ENCODE data around the gene CA10.

Gene CA10

DNA sequence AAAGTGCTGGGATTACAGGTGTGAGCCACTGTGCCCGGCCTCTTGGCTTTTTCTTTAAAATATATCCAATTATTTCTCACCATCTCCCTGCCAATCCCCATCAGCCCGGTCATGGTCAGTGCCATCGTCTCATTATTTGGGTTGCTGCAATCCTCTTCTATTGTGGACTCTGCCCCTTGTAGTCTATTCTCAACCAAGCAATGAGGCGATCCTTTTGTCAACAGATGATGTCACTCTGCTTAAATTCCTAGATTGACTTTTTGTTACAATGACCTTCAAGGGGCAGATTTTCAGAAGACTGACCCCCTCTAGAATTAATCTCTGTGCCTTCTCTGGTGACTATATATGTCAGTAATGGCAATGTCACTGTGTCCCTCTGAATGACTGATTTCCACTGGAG is 513.5 kb downstream of the CA10 start:
- no peak for DNase-seq (ENCODE audit: low spot score)

DNA sequence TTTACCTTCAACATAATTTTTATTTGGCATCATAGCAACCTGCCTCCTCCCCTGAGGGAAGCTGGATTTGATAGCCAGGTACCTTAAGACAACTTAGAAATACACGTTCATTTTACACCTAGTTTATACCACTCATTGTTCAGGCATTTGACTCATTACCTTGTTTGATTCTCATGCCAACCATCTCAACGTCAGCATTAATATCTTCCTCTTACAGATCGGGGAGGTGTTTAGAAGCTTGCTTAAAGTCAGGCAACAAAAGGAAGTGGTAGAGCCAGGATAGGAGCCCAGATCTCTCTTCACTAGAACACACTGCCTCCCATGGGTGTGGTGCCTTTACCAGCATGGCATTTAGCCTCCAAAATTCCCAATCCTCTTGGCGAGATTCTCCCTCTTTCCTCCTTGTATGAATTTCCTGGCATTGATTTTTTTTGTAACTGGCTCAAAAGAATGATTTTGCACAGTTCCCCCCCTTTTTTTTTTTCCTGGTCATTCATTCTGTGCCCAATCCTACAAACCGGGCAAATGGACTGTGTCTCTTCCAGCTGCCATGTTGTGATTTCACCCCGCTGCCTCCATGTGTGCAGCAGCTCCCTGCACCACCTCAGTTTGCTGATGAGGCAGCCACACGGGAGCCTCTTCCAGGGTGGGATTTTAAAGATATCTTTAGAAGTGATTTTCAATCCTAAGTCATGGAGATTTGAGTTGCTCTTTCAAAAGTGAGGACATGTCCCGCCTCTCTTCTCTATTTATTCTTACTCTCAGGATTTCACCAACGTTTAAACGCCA is 514.6 kb downstream of the CA10 start:
- DNase-seq (ENCODE audit: low spot score), result no peak

DNA sequence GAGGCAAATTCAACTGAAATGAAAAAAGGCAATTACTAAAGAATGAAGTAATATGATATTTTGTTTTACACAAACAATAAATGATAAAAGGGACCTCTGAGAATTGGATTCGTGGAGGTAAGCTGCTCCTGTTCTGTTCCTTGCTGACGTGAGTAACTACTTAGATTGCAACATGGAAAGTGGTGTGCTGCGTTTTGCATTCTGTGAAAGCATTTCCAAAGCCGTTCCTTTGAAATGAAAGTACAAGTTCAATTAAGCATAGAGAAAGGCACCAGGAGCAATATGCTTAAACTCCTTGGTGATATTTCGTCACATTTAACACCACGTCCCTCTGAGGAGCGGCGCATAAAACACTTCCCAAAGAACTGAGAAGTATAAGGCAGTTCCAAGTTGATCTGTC is 516.5 kb downstream of the CA10 start:
- DNase-seq (ENCODE audit: low spot score), result no peak

DNA sequence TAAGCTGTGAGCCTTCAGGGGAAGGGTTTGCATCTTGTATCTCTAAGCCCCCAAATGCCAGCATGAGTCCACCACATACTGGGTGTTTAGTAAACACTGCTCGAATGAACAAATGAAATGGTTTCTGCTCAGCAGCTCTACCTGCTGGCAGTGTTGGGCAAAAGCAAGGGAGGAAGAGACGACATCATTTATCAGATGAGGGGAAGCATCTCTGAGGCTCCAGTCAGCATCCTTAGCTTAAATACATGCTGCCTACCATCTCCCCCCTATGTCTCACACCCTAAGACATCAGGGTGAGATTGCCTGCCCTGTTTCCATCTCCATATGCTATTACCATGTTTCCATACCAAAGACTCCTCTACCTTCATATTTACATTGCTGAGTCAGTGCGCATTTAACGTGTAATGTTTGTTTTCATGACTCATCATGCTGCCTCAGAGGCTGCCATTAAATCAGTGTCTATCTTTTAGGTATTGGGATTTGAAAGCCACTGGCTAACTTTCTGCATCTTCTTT is 518.3 kb downstream of the CA10 start:
- DNase-seq (ENCODE audit: low spot score), result no peak

DNA sequence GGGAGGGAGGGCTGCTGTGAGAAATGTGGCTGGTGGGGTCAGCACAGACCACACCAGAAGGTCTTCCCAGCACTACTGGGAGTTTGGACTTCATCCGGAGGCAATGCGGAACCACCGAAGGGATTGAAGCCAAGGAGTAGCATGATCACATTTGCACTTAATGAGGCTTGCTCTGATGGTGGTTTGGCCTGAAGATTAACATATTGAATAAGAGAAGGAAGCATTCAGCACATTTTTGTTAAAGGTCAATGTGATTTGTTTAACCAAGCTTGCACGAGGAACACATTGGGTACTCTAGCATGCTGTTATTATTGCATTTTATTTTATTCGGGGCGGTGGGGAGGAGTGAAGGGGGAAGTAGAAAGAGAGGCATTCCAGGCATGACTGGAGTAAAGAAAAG is 519.5 kb downstream of the CA10 start:
- no peak for DNase-seq (ENCODE audit: low spot score)

DNA sequence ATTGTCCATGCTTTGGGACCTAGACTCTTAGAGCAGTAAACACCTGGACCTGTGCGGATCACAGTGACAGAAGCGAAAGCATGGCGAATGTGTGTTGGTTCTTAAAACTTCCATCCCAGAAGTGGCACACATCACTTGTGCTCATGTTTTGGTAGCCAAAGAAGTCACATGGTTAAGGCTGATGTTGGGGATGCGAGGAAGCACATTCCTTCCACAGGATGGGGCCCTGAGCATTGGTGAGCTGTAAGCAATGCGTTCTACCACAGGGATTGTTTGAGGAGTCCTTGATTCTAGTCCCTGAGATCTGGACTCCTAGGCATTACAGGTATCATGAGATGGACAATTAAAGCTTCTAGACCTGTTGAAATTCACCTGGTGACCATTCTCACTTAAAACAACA is 522.2 kb downstream of the CA10 start:
- no peak for DNase-seq (ENCODE audit: low spot score)

DNA sequence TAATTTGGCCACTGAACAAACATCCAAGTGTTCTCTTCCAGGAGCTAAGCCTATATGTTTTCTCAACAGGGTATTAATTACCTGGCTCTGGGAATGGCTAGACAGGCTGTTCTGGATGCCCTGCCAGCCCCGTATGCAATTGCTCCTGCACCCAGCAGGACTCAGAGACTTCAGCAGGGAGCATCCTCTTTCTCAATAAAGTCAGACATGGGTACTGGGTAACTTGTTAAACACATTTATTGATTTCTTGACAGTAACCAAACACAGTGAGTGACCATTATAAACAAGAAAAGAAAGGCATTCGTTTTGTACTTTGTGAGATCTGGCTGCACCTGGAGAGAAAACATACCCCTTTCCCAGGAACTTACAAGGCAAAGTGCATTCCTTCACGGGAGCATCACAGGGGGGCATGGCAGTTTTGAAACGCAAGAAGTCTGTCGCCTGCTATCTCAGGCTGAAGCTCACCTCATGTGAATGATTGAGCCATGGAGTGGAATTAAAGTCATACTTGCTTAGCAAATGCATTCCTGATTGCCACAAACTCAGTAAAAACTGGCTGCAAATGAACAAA is 528.3 kb downstream of the CA10 start:
- DNase-seq (ENCODE audit: low spot score), result peak; percentile 15

DNA sequence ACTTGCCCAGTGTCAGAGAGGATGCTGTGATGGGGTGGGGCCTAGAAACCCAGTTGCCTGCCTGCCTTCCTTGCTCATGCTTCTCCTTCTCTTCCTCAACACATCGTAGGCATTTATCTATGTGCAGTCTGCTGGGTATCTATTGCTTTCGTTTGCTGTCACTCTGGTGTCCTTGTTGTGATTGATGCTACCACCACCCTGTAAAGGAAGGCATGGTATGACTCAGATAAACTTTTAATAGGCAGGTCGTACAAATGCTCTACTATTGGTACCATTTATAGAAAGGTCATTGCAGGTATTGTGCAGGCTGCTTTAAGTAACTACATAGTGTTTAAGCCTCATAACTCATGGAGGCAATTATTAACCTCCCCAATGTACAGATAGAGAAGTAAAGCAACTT is 529.3 kb downstream of the CA10 start:
- no peak for DNase-seq (ENCODE audit: low spot score)

DNA sequence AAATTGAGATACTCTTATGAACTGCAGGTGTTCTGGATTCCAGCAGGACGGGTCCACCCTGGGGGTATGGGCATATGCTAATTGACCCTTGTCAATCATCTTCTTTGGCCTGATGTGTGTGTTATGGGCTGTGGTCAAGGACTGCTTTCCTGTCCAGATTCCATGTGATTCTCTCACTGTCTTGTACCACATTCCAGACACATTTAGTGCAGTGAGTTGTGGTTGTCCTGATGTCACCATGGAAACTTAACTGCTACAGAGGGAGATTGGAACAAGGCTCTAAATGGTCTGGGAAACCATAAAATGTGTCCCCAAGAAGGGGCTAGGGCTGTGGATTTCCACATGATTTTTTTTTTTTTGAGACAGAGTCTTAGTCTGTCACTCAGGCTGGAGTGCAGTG is 530.7 kb downstream of the CA10 start:
- no peak for DNase-seq (ENCODE audit: low spot score)

DNA sequence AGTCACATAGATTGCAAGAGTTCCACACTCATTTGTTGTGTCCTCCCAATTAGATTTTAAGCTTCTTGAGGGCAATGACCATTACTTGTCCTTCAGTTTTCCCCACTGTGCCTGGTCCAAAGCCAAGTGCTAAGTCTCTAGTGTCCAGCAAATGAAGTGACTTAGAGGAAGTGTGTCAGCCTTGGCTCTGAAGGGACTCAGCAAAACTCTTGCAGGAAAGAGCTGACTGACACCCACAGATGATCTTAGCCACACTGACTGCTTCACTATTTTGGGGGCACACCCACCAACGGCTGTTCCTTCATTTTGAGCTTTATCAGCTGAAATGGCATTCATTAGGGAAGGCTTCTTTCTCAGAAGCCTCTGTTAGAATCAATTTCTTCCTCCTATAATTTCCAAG is 540.0 kb downstream of the CA10 start:
- no peak for DNase-seq (ENCODE audit: low spot score)

DNA sequence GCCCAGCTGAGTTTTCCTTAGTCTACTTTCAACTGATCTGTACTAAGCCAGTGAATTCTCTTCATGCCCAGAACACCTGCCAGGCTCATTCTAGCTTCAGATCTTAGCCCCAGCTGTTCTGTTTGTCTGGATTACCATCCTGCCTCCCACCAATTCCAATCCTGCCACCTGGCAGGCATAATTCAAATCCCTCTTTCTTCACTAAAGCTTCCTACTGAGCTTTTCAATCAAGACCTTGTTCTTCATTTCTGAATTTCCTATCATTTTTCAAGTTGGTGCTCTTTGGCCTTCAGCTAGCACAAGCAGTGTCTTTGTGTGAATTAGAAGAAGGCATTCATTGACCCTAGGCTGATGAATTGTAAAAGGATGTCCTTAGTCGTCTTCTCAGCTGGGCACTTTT is 540.5 kb downstream of the CA10 start:
- no peak for DNase-seq (ENCODE audit: low spot score)

DNA sequence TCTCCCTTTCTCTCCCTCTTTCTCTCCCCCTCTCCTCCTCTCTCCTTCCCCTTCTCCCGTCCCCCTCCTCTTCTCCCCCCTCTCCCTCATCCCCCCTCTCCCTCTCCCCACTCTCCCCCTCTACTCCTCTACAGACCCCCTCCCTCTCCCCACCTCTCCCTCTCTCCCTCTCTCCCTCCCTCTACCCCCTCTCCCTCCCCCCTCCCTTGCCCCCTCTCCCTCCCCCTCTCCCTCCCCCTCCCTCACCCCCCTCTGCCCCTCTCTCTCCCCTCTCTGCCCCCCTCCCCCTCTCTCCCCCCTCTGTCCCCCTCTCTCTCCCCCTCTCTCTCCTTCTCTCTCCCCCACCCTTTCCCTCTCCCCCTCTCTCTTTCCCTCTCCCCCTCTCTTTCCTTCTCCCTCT is 545.3 kb downstream of the CA10 start:
- no peak for DNase-seq (ENCODE audit: low spot score)

DNA sequence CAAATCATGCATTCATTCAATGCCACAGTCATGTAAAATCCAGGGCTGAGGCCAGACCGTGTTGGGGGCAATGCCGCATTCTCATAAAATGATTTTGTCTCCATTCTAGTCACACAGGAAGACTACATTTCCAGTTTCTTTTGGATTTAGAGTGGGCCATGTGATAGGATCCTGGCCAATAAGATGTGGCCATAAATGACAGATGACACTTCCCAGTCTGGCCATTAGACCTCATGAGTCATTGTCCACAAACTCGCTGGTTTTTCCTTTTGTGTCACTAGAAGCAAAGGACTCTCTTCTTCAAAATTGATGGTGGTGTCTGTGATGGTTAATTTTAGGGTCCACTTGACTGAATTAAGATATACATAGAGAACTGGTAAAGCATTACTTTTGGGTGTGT is 545.8 kb downstream of the CA10 start:
- DNase-seq (ENCODE audit: low spot score), result no peak

DNA sequence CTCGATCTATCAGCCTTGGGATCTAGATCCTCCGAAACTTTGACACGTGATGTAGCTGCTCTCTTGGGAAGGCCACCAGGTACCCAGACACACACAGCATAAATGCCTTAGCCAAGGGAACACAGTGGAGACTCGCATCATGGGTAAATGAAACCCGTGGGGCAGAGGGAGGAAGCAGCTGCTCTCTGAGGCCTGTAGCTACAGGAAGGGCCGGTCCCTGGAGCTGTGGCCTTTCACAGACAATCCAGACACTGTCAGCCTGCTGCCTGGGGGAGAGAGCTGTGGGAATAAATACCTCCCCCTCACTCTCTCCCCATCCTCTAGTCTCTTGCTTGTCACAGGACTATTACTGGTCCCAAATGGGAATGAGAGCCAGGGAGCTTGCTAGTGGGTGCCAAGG is 546.9 kb downstream of the CA10 start:
- no peak for DNase-seq (ENCODE audit: low spot score)

DNA sequence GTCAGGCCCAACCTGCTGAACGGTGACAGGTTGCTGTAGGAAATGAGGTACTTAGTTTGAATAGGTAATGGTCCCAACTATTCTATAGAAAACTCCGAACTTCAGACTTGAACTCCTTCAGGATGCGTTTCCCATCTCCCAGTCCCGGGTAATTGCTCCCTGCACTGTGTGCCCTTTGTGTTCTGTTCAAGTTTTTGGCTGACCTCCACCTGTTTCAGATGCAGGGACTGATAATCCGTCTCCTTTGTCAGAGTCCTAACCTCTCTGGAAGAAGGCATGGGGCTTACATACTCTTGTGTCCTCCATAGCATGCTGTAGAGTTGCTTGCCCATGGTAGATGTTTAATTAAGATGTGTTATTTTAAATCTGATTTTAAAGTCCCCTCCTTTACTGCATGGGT is 547.7 kb downstream of the CA10 start:
- DNase-seq (ENCODE audit: low spot score), result no peak

DNA sequence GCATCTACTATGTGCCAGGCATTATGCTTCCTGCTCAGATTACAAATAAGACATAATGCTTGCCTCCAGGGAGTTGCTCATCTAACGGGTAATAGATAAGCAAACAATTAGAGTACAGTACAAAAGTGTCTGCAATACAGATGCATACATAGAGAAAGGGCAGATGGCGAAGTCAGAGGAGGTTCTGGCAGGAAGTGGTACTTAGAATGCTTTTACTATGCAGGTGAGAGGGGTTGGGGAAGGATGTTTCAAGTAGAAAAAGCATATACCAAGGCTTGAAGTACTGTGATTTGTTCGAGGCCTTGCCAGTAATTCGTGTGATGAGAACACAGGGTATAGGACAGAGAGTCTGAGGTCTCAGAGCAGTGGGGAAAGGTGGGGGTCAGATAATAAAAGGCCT is 548.4 kb downstream of the CA10 start:
- DNase-seq (ENCODE audit: low spot score), result no peak

DNA sequence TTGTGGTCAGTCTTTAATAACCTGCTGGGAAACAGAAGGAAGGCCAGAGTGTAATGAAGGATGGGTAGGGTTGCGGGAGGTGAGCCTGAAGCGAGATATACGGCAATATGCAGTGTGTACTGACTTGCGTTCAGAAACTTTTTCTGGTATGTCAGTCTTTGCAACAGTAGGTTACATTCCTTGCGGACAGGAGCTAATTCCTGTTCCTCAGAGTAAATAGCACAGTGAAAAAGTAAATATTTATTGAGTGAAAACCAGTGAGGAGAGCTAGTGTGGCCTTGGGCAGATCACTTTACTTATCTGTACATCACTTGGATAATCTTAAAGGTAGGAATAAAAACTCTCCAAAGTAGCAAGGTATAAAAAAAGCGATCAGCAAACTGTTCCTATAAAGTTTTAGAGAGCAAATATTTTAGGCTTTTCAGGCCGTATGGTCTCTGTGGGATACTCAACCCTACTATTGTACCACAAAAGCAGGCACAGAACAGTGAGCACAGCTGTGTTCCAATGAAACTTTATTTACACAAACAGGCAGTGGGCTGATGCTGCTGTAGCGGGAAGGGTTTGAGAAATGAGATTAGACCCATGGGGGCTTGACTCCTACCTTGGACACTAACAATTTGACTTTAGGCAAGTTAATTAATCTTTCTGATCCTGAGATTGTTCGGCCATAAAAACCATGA is 550.1 kb downstream of the CA10 start:
- no peak for DNase-seq (ENCODE audit: low spot score)

DNA sequence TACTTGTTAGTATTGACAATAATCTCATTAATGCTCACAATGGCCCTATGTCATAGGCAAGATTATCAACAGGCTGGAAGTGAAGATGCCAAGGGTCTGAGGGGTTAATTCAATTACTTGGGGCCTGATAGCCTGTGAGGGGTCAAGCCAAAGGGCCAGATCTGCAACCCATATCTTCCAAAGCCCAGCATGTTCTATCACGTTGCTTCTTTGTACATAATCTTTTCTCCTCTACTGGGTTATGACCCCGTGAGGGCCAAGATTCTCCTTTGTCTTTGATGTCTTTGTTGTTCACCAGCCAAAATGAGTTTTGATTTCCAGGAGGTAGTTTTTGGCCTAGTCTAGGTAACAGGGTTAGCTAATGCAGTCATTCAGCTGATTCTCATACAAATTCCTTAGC is 551.0 kb downstream of the CA10 start:
- DNase-seq (ENCODE audit: low spot score), result no peak

DNA sequence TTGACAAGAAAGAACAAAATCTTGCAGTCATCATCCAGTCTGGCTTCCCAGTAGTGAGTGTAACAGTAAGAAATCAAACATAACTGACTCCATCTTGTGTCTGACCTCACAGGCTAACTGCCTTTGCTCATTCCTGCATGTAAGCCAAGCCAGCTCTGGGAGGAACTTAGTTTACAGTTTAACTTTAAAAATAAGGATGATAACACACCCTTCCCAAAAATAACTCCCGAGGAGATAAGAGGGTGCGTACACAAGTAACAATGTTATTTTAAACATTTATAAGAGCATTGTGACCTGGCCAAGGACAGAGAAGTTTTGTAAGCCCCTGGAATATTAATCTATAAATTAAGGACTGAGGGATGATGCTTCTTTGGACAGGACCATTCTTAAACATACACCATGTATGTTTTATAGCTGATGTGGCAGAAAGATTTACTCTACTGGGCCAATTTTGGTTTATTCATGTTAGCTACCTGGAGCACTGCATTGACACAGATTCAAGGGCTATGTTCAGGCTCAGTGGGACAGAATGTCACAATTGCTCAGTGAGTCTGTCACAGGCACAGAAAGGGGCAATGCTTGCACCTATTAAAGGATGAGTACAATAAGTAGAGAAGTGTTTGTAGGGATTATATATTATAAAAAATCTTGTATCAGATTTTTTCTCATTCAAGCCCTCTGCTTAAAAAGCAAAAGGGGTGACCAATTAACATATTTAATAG is 554.1 kb downstream of the CA10 start:
- no peak for DNase-seq (ENCODE audit: low spot score)

DNA sequence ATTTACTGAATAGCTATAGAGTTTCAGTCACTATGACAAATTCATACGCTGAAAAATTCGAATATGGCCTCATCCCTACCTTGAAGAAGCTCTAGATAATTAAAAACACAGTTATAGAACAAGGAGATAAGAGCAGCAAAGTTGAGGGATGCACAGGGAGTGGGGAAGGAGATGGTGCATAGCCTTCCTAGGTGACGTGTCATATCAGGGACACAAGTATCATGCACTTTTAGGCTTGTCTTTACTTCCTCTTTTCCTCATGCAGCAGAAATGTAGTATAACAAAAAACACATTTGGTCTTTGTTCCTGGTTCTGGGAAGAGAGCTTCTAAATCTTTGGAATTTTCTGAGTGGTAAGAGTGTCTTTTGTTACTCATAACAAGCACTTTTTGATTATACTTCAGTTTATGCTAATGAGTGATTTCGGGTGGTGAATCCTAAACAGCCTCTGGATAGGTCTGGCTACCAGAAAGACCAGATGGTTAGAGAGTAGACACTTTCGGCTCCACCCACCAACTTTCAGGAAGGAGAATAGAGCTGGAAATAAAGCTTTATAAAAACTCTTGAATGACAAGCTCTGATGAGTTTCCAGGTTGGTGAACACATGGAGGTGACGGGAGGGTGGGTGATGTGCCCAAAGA is 556.8 kb downstream of the CA10 start:
- no peak for DNase-seq (ENCODE audit: low spot score)

DNA sequence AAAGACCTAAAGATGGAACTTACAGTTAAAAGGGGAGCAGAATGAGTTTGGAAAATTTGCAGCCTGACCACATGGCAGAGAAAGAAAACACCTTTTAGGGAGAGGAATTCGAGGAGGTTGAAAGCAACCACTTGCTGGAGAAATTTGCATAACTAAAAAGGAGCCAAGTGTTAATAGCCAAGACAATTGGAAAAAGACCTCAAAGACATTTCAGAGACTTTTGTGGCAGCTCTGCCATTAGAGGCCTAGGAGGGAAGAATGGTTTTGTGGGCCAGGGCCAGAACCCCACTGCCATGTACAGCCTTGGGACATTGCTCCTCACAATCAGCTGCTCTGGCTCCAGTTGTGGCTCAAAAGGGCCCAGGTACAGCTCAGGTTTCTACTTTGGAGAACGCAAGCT is 559.7 kb downstream of the CA10 start:
- no peak for DNase-seq (ENCODE audit: low spot score)

DNA sequence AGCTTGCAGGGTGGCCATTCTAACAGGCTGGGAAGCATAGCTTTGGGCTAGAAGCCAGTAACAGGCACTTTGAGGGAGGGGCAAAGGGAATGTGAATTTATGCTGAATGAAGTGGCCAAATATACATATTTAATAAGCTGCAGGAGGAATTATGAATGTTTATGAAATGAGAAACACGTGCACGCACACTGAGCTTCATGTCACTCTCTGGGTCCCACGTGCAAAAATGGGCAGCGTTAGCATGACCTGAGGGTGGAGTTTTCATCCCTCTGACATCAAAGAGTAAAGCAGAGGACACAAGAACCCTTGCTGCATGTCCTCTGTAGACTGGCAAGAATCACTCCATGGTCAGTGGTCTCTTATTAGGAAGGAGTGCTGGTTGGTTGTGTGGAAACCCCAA is 561.2 kb downstream of the CA10 start:
- no peak for DNase-seq (ENCODE audit: low spot score)

All from HuH-7.5 (cell line).